ENCODE results near the gene SLC17A1.

Gene SLC17A1

GRCh38 chr6:25868436-25869183 is 36.8 kb upstream of the SLC17A1 start:
- no peak for ATAC-seq
- TF ChIP-seq CSDC2 (CRISPR knock-in tag; IDR thresholded peaks at IDR 0.05) (no peak), ISL1 (CRISPR knock-in tag; IDR thresholded peaks at IDR 0.05) (no peak), ZC3H10 (CRISPR knock-in tag; IDR thresholded peaks at IDR 0.05) (no peak), PATZ1 (CRISPR knock-in tag; IDR thresholded peaks at IDR 0.05; ENCODE audit: borderline replicate concordance) (no peak), POU6F1 (CRISPR knock-in tag; IDR thresholded peaks at IDR 0.05; ENCODE audit: borderline replicate concordance, low read depth) (no peak), GLIS3 (CRISPR knock-in tag; IDR thresholded peaks at IDR 0.05) (no peak), CREB5 (CRISPR knock-in tag; IDR thresholded peaks at IDR 0.05; ENCODE audit: low read depth) (no peak), ZNF8 (CRISPR knock-in tag; IDR thresholded peaks at IDR 0.05) (no peak), CSRNP3 (CRISPR knock-in tag; IDR thresholded peaks at IDR 0.05) (no peak), BACH2 (CRISPR knock-in tag; IDR thresholded peaks at IDR 0.05; ENCODE audit: borderline replicate concordance) (no peak), SNAI2 (CRISPR knock-in tag; IDR thresholded peaks at IDR 0.05) (no peak), ESRRG (CRISPR knock-in tag; IDR thresholded peaks at IDR 0.05) (no peak)

GRCh38 chr6:25866011-25866410 is 34.2 kb upstream of the SLC17A1 start:
- ATAC-seq = no peak
- TF ChIP-seq CSDC2 (CRISPR knock-in tag; IDR thresholded peaks at IDR 0.05) (no peak), ZNF8 (CRISPR knock-in tag; IDR thresholded peaks at IDR 0.05) (no peak), TCF4 (CRISPR knock-in tag; IDR thresholded peaks at IDR 0.05; ENCODE audit: borderline replicate concordance) (no peak)

GRCh38 chr6:25863360-25863759 is 31.5 kb upstream of the SLC17A1 start:
- ATAC-seq = no peak
- TF ChIP-seq POU6F1 (CRISPR knock-in tag; IDR thresholded peaks at IDR 0.05; ENCODE audit: borderline replicate concordance, low read depth) (no peak), ISL1 (CRISPR knock-in tag; IDR thresholded peaks at IDR 0.05) (no peak), TSHZ2 (CRISPR knock-in tag; IDR thresholded peaks at IDR 0.05) (no peak), TCF4 (CRISPR knock-in tag; IDR thresholded peaks at IDR 0.05; ENCODE audit: borderline replicate concordance) (no peak), CSRNP3 (CRISPR knock-in tag; IDR thresholded peaks at IDR 0.05) (no peak), SNAI2 (CRISPR knock-in tag; IDR thresholded peaks at IDR 0.05) (no peak), CREB5 (CRISPR knock-in tag; IDR thresholded peaks at IDR 0.05; ENCODE audit: low read depth) (no peak), ARNTL (CRISPR knock-in tag; IDR thresholded peaks at IDR 0.05; ENCODE audit: borderline replicate concordance, low read depth) (no peak), ZFP30 (CRISPR knock-in tag; IDR thresholded peaks at IDR 0.05) (no peak), ZNF8 (CRISPR knock-in tag; IDR thresholded peaks at IDR 0.05) (no peak), BACH2 (CRISPR knock-in tag; IDR thresholded peaks at IDR 0.05; ENCODE audit: borderline replicate concordance) (no peak), ZNF565 (CRISPR knock-in tag; conservative IDR thresholded peaks at IDR 0.05; ENCODE audit: low read depth) (no peak), PATZ1 (CRISPR knock-in tag; IDR thresholded peaks at IDR 0.05; ENCODE audit: borderline replicate concordance) (no peak)
